UCSD-AML1 (cell line): ENCODE measurements around the gene KCNK16.

Source experiments
- DNase-seq: peaks from one replicate; lab custom pipeline; 2025; ENCODE audit not compliant: unreplicated experiment; lab: John Stamatoyannopoulos, UW

Gene KCNK16

GRCh38 chr6:39281312-39281980 lies 41.1 kb downstream of the KCNK16 start:
- no peak for DNase-seq

- DNase-seq, result no peak
Measured at GRCh38 chr6:39280247-39280731, 42.2 kb downstream of the KCNK16 start.

- no peak for DNase-seq
Measured at GRCh38 chr6:39279539-39279938, 43.0 kb downstream of the KCNK16 start.

DNA sequence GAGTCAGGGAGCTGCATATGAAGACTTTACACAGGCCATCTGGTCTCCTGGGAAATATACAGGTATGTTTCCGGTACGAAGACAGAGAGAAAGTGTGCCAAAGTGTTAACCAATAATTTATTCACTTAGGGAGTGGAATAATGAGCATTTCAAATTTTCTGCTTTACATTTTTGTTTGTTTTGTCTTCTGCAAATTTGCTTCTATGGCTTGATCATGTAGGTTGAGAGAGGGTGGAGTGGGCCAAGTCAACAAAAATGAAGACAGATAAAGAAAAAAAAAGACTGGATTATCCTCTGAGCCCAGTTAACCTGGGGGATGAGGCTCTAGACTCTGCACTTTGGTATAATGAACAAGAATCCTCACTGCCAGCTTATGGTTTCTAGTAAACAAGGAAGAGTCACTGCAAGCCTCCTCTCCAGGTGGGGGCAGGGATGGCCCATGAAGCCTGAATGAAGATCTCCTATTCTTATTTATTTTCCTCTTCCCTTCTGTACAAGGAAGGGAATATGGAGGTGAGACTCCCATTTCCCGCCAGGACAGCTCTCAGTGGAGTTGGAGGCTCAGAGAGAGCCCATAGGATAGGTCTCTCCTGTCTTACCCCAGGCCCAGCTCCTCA lies 46.0 kb downstream of the KCNK16 start:
- no peak for DNase-seq

GRCh38 chr6:39274903-39275302 lies 47.6 kb downstream of the KCNK16 start:
- no peak for DNase-seq

- DNase-seq, result no peak
Measured at GRCh38 chr6:39274471-39274870, 48.0 kb downstream of the KCNK16 start.

DNA sequence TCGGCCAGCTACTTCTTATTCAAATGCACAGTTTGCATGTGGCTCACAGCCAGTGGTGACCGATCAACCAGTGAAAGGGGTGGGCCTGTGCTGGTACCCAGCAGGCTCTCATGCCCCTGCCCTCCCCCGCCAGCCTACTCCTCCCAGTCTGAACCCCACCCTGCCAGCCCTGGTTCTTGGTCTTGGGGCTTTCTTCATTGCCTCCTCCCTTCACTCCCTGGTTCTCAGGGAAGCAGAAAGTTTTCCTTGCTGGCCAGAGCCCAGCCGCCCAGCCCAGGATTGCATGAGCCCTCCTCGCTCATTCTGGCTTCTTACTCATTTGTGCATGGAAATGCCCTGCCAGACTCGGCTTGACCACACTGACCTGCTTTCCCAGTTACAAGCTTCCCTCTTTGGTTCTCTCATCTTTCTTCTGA lies 49.1 kb downstream of the KCNK16 start:
- no peak for DNase-seq

DNA sequence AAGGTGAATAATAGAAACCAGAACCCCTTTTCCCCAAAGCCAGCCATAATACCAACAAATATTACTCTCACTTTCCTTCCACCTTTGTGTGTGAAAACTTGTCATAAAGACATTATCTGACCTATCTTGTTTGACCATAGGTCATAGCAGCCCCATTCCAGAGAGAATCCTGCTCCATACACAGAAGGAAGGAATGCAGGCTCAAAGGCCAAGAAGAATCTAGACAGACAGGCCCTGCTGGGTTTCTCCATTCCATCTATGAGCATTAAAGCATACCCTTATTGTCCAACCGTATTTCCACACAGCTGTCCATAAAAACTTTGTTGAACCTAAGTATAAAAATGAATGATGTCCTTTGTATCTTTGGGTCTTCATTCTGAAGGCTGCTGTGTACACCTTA lies 52.5 kb downstream of the KCNK16 start:
- no peak for DNase-seq

GRCh38 chr6:39268721-39269120 lies 53.8 kb downstream of the KCNK16 start:
- DNase-seq, result no peak

- DNase-seq, result no peak
Measured at GRCh38 chr6:39268171-39268570, 54.3 kb downstream of the KCNK16 start.

DNA sequence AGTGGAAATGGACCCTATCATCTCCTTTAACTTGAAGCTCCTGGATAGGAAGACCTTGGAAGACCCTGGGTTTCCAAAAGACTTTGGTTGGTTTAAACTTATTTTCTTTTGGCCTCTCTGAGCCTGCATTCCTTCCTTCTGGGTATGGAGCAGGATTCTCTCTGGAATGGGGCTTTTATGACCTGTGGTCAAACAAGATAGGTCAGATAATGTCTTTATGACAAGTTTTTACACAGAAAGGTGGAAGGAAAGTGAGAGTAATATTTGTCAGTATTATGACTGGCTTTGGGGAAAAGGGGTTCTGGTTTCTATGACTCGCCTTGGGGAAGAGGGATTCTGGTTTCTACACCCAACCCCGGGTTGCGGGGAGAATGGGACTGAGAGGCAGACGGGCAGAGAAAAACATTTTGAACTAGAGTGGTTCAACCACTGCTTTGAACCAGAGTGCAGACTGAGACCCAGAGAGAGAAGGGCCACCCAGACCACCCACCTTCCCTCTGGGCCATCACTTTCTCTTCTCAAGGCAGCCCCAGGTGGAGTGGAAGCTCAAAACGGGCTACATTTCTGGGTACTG lies 55.6 kb downstream of the KCNK16 start:
- DNase-seq, result no peak

- DNase-seq, result no peak
Measured at GRCh38 chr6:39266375-39266774, 56.1 kb downstream of the KCNK16 start.
